H1 (cell line): ENCODE results near the gene LIPA. TPM values are rescaled to one million over a fixed set of nuclear protein-coding genes. Genes with fewer than 3 reads are reported as not detected.

ENCODE experiments used
- ASH2L ChIP-seq: fragments of 200-600, 300-600 bp; sonication (generic); IDR thresholded peaks from one replicate; pipeline ENCODE4 v1.7.1; 2017; ENCODE audit warnings: low read length
- CHD7 ChIP-seq: fragments of 300-600 bp; sonication (generic); IDR thresholded peaks from 2 replicates; pipeline ENCODE4 v1.7.1; 2012; ENCODE audit warnings: low read length, moderate library complexity, mild to moderate bottlenecking, inconsistent platforms; ENCODE audit not compliant: insufficient replicate concordance
- CTBP2 ChIP-seq: IDR thresholded peaks from 2 replicates; pipeline ENCODE4 v1.7.0; 2011; ENCODE audit warnings: borderline replicate concordance, mild to moderate bottlenecking, moderate library complexity, mixed read lengths, low read length; ENCODE audit not compliant: insufficient read depth, insufficient read length
- CTCF ChIP-seq, 3 experiments: IDR thresholded peaks; 1 replicate in 2 of 3; 2 replicates in 1 of 3; pipeline versions ENCODE4 v1.5.1 to v1.6.1; 2011; ENCODE audit warnings: low read length in 3 of 3, mild to moderate bottlenecking in 3 of 3, inconsistent platforms in 2 of 3, low read depth in 1 of 3, moderate library complexity in 1 of 3; ENCODE audit not compliant: insufficient read depth in 1 of 3; ENCODE audit errors: control extremely low read depth in 1 of 3
- KDM1A ChIP-seq: fragments of 200-600, 300-600 bp; sonication (generic); IDR thresholded peaks from 2 replicates; pipeline ENCODE4 v1.7.1; 2016; ENCODE audit warnings: mild to moderate bottlenecking, low read length, borderline replicate concordance
- POU5F1 ChIP-seq: IDR thresholded peaks from 2 replicates; pipeline ENCODE4 v1.6.1; 2011; ENCODE audit warnings: low read depth, mild to moderate bottlenecking, low read length, moderate library complexity
- SRF ChIP-seq: IDR thresholded peaks from 2 replicates; pipeline ENCODE4 v1.6.1; 2011; ENCODE audit warnings: mild to moderate bottlenecking, low read depth, low read length, moderate library complexity
- polyA plus RNA-seq, 7 experiments: library from polyadenylated mRNA; depleted of rRNA in 3 of 7; stranded (reverse) in 5 of 7; unstranded in 2 of 7; fragments of >200 nt in 5 of 7; fragments of 200-250 nt in 2 of 7; gene quantifications; 1 replicate in 5 of 7; 2 replicates in 1 of 7; 4 replicates in 1 of 7; pipeline versions ENCODE4 v1.2.1 to v1.2.3, GENCODE V29; 2011 to 2013; ENCODE audit warnings: missing spikeins in 2 of 7, mixed read lengths in 2 of 7
- total RNA-seq: library from RNA; stranded (reverse); fragmentation: NEBNext Ultra II Directional; extraction: Animal tissue kit (Norgen Biotek cat#: 25700); gene quantifications from 2 replicates; pipeline ENCODE4 v1.2.1, GENCODE V29; 2021

LIPA gene
- total and polyA plus RNA-seq, 2 of the 8 experiments (the other 6 are each of a cell fraction or from before 2014, with no cell fraction given): 18.1 to 32.4 TPM

GRCh38 chr10:89207801-89208551 lies 43.6 kb downstream of the LIPA start (continued):
- TF ChIP-seq CHD7 (no peak), ASH2L (peak; percentile 81), CTCF (IDR thresholded peaks at IDR 0.05; ENCODE audit: control extremely low read depth in 1 of 3, insufficient read depth in 1 of 3, low read depth in 1 of 3, low read length in 3 of 3) (no peak), CTBP2 (peak; percentile 24), POU5F1 (no peak), SRF (no peak), KDM1A (peak; percentile 54; the same call in 1 of the 2 replicates)
